ENCODE measurements around the gene TMEM132D. TPM values are rescaled to one million over a fixed set of nuclear protein-coding genes. Genes with fewer than 3 reads are reported as not detected.

Gene TMEM132D
- total RNA-seq, 1 experiment from 2014 or later, result 1.4 TPM

DNA sequence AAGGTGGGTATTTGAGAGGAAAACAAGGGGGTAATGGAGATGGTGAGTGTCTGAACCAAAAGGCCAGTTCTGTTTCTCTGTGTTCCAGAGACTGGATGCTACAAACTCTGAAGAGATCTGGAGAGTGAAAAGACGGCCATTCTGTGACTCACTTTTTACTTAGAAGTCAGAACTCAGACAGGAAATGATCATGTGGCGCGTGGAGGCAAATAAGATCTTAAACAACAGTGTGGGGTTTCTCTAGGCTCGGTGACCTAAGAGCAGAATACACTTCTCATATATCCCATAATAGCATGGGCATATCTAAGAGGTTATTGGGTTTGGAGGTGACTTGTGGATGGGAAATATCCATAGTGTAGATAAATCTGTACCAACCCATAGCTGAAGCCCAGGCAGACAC is 463.5 kb downstream of the TMEM132D start:
- ATAC-seq (no peak), DNase-seq (ENCODE audit: low spot score) (no peak)
- ChIA-PET CTCF (no interaction called here), POLR2A (no interaction called here)
- Mint-ChIP-seq H3K36me3 (peaks cover 79% of the 10 kb centered on the region), H3K9me3 (peaks cover 85% of the 10 kb centered on the region), H3K27ac (no peak overlapping the region), H3K27me3 (ENCODE audit: low read depth) (peaks cover 3% of the 10 kb centered on the region), H3K4me3 (no peak overlapping the region), H3K4me1 (no peaks in the 10 kb centered on the region)
- no peak for TF ChIP-seq TEAD4 (CRISPR knock-in tag; IDR thresholded peaks at IDR 0.05)
- no peak for TF ChIP-seq KAT7 (CRISPR knock-in tag; IDR thresholded peaks at IDR 0.05; ENCODE audit: borderline replicate concordance)
- TF ChIP-seq, protein P1, sequence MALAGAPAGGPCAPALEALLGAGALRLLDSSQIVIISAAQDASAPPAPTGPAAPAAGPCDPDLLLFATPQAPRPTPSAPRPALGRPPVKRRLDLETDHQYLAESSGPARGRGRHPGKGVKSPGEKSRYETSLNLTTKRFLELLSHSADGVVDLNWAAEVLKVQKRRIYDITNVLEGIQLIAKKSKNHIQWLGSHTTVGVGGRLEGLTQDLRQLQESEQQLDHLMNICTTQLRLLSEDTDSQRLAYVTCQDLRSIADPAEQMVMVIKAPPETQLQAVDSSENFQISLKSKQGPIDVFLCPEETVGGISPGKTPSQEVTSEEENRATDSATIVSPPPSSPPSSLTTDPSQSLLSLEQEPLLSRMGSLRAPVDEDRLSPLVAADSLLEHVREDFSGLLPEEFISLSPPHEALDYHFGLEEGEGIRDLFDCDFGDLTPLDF (CRISPR knock-in tag; IDR thresholded peaks at IDR 0.05), result no peak
- TF ChIP-seq TP53 (CRISPR knock-in tag; IDR thresholded peaks at IDR 0.05), result no peak
- TF ChIP-seq ELF4 (CRISPR knock-in tag; IDR thresholded peaks at IDR 0.05; ENCODE audit: low read depth), result no peak
- no peak for TF ChIP-seq STAT6 (CRISPR knock-in tag; conservative IDR thresholded peaks at IDR 0.05; ENCODE audit: low read depth)
- no peak for TF ChIP-seq FOXP1 (CRISPR knock-in tag; IDR thresholded peaks at IDR 0.05; ENCODE audit: borderline replicate concordance)
- TF ChIP-seq ZMAT4 (CRISPR knock-in tag; IDR thresholded peaks at IDR 0.05), result no peak
- no peak for TF ChIP-seq GABPB1 (CRISPR knock-in tag; IDR thresholded peaks at IDR 0.05)
- no peak for TF ChIP-seq ZNF671 (CRISPR knock-in tag; IDR thresholded peaks at IDR 0.05)
- TF ChIP-seq SMAD4 (CRISPR knock-in tag; IDR thresholded peaks at IDR 0.05), result no peak
- no peak for TF ChIP-seq PRRX2 (CRISPR knock-in tag; IDR thresholded peaks at IDR 0.05)
- no peak for TF ChIP-seq RELA (CRISPR knock-in tag; IDR thresholded peaks at IDR 0.05; ENCODE audit: borderline replicate concordance)
- no peak for TF ChIP-seq ATF3 (CRISPR knock-in tag; conservative IDR thresholded peaks at IDR 0.05)

DNA sequence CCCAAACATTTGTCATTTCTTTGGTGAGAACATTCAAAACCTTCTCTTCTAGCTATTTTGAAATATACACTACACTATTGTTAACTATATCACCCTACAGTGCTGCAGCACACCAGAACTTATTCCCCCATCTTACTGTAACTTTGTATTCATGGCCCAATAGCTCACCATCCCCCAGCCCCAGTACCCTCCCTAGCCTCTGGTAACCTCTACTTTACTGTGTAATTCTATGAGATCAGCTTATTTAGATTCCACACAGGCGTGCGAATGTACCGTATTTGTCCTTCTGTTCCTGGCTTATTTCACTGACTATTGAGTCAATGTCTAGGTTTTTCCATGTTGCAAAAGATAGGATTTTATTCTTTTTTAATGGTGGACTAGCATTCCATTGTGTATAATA is 469.0 kb downstream of the TMEM132D start:
- Mint-ChIP-seq H3K9me3 (peaks cover 81% of the 10 kb centered on the region), H3K36me3 (peaks cover 69% of the 10 kb centered on the region), H3K4me3 (no peak overlapping the region), H3K4me1 (no peaks in the 10 kb centered on the region), H3K27me3 (ENCODE audit: low read depth) (no peaks in the 10 kb centered on the region; the same call in 1 of the 2 replicates), H3K27ac (no peak overlapping the region)
- TF ChIP-seq SMAD3 (CRISPR knock-in tag; IDR thresholded peaks at IDR 0.05; ENCODE audit: borderline replicate concordance), result no peak
- TF ChIP-seq, protein P2, sequence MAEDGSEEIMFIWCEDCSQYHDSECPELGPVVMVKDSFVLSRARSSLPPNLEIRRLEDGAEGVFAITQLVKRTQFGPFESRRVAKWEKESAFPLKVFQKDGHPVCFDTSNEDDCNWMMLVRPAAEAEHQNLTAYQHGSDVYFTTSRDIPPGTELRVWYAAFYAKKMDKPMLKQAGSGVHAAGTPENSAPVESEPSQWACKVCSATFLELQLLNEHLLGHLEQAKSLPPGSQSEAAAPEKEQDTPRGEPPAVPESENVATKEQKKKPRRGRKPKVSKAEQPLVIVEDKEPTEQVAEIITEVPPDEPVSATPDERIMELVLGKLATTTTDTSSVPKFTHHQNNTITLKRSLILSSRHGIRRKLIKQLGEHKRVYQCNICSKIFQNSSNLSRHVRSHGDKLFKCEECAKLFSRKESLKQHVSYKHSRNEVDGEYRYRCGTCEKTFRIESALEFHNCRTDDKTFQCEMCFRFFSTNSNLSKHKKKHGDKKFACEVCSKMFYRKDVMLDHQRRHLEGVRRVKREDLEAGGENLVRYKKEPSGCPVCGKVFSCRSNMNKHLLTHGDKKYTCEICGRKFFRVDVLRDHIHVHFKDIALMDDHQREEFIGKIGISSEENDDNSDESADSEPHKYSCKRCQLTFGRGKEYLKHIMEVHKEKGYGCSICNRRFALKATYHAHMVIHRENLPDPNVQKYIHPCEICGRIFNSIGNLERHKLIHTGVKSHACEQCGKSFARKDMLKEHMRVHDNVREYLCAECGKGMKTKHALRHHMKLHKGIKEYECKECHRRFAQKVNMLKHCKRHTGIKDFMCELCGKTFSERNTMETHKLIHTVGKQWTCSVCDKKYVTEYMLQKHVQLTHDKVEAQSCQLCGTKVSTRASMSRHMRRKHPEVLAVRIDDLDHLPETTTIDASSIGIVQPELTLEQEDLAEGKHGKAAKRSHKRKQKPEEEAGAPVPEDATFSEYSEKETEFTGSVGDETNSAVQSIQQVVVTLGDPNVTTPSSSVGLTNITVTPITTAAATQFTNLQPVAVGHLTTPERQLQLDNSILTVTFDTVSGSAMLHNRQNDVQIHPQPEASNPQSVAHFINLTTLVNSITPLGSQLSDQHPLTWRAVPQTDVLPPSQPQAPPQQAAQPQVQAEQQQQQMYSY (CRISPR knock-in tag; IDR thresholded peaks at IDR 0.05), result no peak
- TF ChIP-seq, protein P3, sequence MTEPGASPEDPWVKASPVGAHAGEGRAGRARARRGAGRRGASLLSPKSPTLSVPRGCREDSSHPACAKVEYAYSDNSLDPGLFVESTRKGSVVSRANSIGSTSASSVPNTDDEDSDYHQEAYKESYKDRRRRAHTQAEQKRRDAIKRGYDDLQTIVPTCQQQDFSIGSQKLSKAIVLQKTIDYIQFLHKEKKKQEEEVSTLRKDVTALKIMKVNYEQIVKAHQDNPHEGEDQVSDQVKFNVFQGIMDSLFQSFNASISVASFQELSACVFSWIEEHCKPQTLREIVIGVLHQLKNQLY (CRISPR knock-in tag; IDR thresholded peaks at IDR 0.05), result no peak
- ATAC-seq (no peak), DNase-seq (ENCODE audit: low spot score) (no peak)
- ChIA-PET POLR2A (no interaction called here), CTCF (no interaction called here)

All from WTC11 (cell line).